Mesenchymal stem cell (in vitro differentiated cells and primary cell): ENCODE measurements around the gene PFKP.

Source experiments
- DNase-seq: peaks from one replicate; pipeline ENCODE4 v3.0.0-alpha.2; 2013
- H2AFZ ChIP-seq: one replicate; pipeline ENCODE4 v1.6.1; 2013; ENCODE audit warnings: low read depth, mild to moderate bottlenecking, control low read depth, inconsistent platforms, low read length, moderate library complexity
- H2AK5ac ChIP-seq: 2 replicates; pipeline ENCODE4 v1.6.1; 2013; ENCODE audit warnings: low read length, moderate library complexity, mild to moderate bottlenecking, inconsistent platforms; ENCODE audit not compliant: severe bottlenecking
- H2BK120ac ChIP-seq: one replicate; pipeline ENCODE4 v1.6.1; 2013; ENCODE audit warnings: low read depth, mild to moderate bottlenecking, inconsistent platforms, low read length, moderate library complexity
- H2BK12ac ChIP-seq, 2 experiments: one replicate each; pipeline ENCODE4 v1.6.1; 2013; ENCODE audit warnings: inconsistent platforms in 2 of 2, low read length in 2 of 2, mild to moderate bottlenecking in 2 of 2, moderate library complexity in 2 of 2, control low read depth in 1 of 2
- H2BK15ac ChIP-seq: one replicate; pipeline ENCODE4 v1.6.1; 2013; ENCODE audit warnings: mild to moderate bottlenecking, low read depth, inconsistent platforms; ENCODE audit not compliant: poor library complexity, severe bottlenecking
- H2BK5ac ChIP-seq: 2 replicates; pipeline ENCODE4 v1.6.1; 2013; ENCODE audit warnings: low read depth, mild to moderate bottlenecking, low read length, control low read depth, inconsistent platforms; ENCODE audit not compliant: poor library complexity, severe bottlenecking
- H3K14ac ChIP-seq, 2 experiments: one replicate each; pipeline ENCODE4 v1.6.1; 2013; ENCODE audit warnings: inconsistent platforms in 2 of 2, low read length in 2 of 2, control low read depth in 1 of 2, mild to moderate bottlenecking in 1 of 2, moderate library complexity in 1 of 2
- H3K18ac ChIP-seq, 2 experiments: one replicate each; pipeline ENCODE4 v1.6.1; 2013; ENCODE audit warnings: inconsistent platforms in 2 of 2, low read length in 2 of 2, control low read depth in 1 of 2, low read depth in 1 of 2, mild to moderate bottlenecking in 1 of 2
- H3K23ac ChIP-seq, 2 experiments: one replicate each; pipeline ENCODE4 v1.6.1; 2013; ENCODE audit warnings: inconsistent platforms in 2 of 2, low read length in 2 of 2, mild to moderate bottlenecking in 2 of 2, moderate library complexity in 2 of 2, control low read depth in 1 of 2
- H3K27ac ChIP-seq: 2 replicates; pipeline ENCODE4 v1.5.1; 2013; ENCODE audit warnings: mild to moderate bottlenecking, moderate library complexity, low read length, control low read depth, inconsistent platforms; ENCODE audit not compliant: poor library complexity, severe bottlenecking
- H3K27me3 ChIP-seq, 2 experiments: 2 replicates each; pipeline versions ENCODE4 v1.6.1 to v1.7.0; 2013; ENCODE audit warnings: low read length in 2 of 2, mild to moderate bottlenecking in 2 of 2, moderate library complexity in 2 of 2, control low read depth in 1 of 2, inconsistent platforms in 1 of 2; ENCODE audit not compliant: control insufficient read depth in 1 of 2, insufficient read depth in 1 of 2
- H3K36me3 ChIP-seq, 2 experiments: 2 replicates each; pipeline versions ENCODE4 v1.6.1 to v1.7.0; 2013; ENCODE audit warnings: low read length in 2 of 2, control low read depth in 1 of 2, inconsistent platforms in 1 of 2, low read depth in 1 of 2, mild to moderate bottlenecking in 1 of 2; ENCODE audit not compliant: insufficient read depth in 2 of 2, control insufficient read depth in 1 of 2
- H3K4ac ChIP-seq, 2 experiments: one replicate each; pipeline ENCODE4 v1.6.1; 2013; ENCODE audit warnings: inconsistent platforms in 2 of 2, low read length in 2 of 2, mild to moderate bottlenecking in 2 of 2, moderate library complexity in 2 of 2, control low read depth in 1 of 2, low read depth in 1 of 2
- H3K4me1 ChIP-seq: 2 replicates; pipeline ENCODE4 v1.6.1; 2013; ENCODE audit warnings: low read depth, low read length, control low read depth; ENCODE audit not compliant: control insufficient read depth, insufficient read depth
- H3K4me2 ChIP-seq: 2 replicates; pipeline ENCODE4 v1.6.1; 2013; ENCODE audit warnings: low read length, mild to moderate bottlenecking, inconsistent platforms; ENCODE audit not compliant: poor library complexity, severe bottlenecking
- H3K4me3 ChIP-seq, 2 experiments: 2 replicates each; pipeline versions ENCODE4 v1.5.1 to v1.7.0; 2013; ENCODE audit warnings: low read length in 2 of 2, mild to moderate bottlenecking in 2 of 2, control low read depth in 1 of 2, low read depth in 1 of 2; ENCODE audit not compliant: insufficient read depth in 1 of 2
- H3K79me1 ChIP-seq: replicated peaks from 2 replicates; pipeline ENCODE4 v1.6.1; 2013; ENCODE audit warnings: mild to moderate bottlenecking, control low read depth, low read length, inconsistent platforms; ENCODE audit not compliant: poor library complexity, severe bottlenecking
- H3K9ac ChIP-seq: 2 replicates; pipeline ENCODE4 v1.7.0; 2013; ENCODE audit warnings: mild to moderate bottlenecking, low read length, moderate library complexity
- H3K9me3 ChIP-seq: 2 replicates; pipeline ENCODE4 v1.7.0; 2013; ENCODE audit warnings: mild to moderate bottlenecking, low read length; ENCODE audit not compliant: control insufficient read depth
- H4K8ac ChIP-seq: one replicate; pipeline ENCODE4 v1.6.1; 2013; ENCODE audit warnings: inconsistent platforms, mild to moderate bottlenecking, low read length, moderate library complexity
- H4K91ac ChIP-seq: one replicate; pipeline ENCODE4 v1.6.1; 2013; ENCODE audit warnings: mild to moderate bottlenecking, low read length, inconsistent platforms
- WGBS: methylation state at CpG from one replicate; pipeline ENCODE4 v1.1.7; 2013; ENCODE audit warnings: mixed read lengths; 5-methylcytosine and 5-hydroxymethylcytosine counted together

Gene PFKP

GRCh38 chr10:3066317-3067117, 831 bp upstream of the PFKP start:
- peaks cover 4% of the 10 kb centered on the region for H3K79me1 ChIP-seq
- 6% methylated on average over 63 of the region's 71 CpGs for WGBS
- peak overlapping the region; percentile 2 for H4K91ac ChIP-seq
- H2BK120ac ChIP-seq, result no peak overlapping the region
- peak overlapping the region in 1 of 2 experiments; percentile 67 for H3K18ac ChIP-seq
- H2AFZ ChIP-seq, result no peak overlapping the region
- DNase-seq, result no peak
- peaks cover 0 to 4% of the 10 kb centered on the region in 2 experiments for H3K27me3 ChIP-seq
- H3K14ac ChIP-seq, result no peak overlapping the region
- H3K4me2 ChIP-seq, result peak overlapping the region; percentile 86
- H3K36me3 ChIP-seq, result peaks cover under 1% of the 10 kb centered on the region in 2 experiments
- H2BK12ac ChIP-seq, result peak overlapping the region in 1 of 2 experiments; percentile 48
- H2BK5ac ChIP-seq, result peak overlapping the region; percentile 20
- H3K9me3 ChIP-seq, result no peaks in the 10 kb centered on the region
- no peak overlapping the region for H2AK5ac ChIP-seq
- H3K4me3 ChIP-seq, result peak overlapping the region; percentile 62 to 78
- H2BK15ac ChIP-seq, result no peak overlapping the region
- peak overlapping the region in 1 of 2 experiments; percentile 24 for H3K23ac ChIP-seq
- H4K8ac ChIP-seq, result peak overlapping the region; percentile 82
- no peak overlapping the region for H3K27ac ChIP-seq
- peaks cover 25% of the 10 kb centered on the region for H3K4me1 ChIP-seq
- H3K4ac ChIP-seq, result no peak overlapping the region
- no peak overlapping the region for H3K9ac ChIP-seq

GRCh38 chr10:3067859-3068179, 471 bp downstream of the PFKP start:
- Histone ChIP-seq H3K18ac (peak overlapping the region; percentile 84 to 94), H3K4me3 (peak overlapping the region; percentile 78 to 85), H3K27ac (no peak overlapping the region), H3K79me1 (peaks cover 4% of the 10 kb centered on the region), H4K91ac (peak overlapping the region; percentile 34), H3K4me2 (peak overlapping the region; percentile 94), H2AFZ (peak overlapping the region; percentile 84), H3K9ac (peak overlapping the region; percentile 84), H2BK15ac (peak overlapping the region; percentile 97), H3K14ac (peak overlapping the region in 1 of 2 experiments; percentile 68), H2BK5ac (no peak overlapping the region), H3K23ac (peak overlapping the region in 1 of 2 experiments; percentile 86), H2BK12ac (peak overlapping the region; percentile 11 to 35), H3K27me3 (peaks cover 0 to 4% of the 10 kb centered on the region in 2 experiments), H3K36me3 (peaks cover 2 to 5% of the 10 kb centered on the region in 2 experiments), H2AK5ac (no peak overlapping the region), H3K4me1 (peaks cover 31% of the 10 kb centered on the region), H3K9me3 (no peaks in the 10 kb centered on the region), H3K4ac (peak overlapping the region in 1 of 2 experiments; percentile 6), H4K8ac (peak overlapping the region; percentile 86), H2BK120ac (peak overlapping the region; percentile 95)
- peak; percentile 31 for DNase-seq
- 2% methylated on average over 28 of the region's 29 CpGs for WGBS

DNA sequence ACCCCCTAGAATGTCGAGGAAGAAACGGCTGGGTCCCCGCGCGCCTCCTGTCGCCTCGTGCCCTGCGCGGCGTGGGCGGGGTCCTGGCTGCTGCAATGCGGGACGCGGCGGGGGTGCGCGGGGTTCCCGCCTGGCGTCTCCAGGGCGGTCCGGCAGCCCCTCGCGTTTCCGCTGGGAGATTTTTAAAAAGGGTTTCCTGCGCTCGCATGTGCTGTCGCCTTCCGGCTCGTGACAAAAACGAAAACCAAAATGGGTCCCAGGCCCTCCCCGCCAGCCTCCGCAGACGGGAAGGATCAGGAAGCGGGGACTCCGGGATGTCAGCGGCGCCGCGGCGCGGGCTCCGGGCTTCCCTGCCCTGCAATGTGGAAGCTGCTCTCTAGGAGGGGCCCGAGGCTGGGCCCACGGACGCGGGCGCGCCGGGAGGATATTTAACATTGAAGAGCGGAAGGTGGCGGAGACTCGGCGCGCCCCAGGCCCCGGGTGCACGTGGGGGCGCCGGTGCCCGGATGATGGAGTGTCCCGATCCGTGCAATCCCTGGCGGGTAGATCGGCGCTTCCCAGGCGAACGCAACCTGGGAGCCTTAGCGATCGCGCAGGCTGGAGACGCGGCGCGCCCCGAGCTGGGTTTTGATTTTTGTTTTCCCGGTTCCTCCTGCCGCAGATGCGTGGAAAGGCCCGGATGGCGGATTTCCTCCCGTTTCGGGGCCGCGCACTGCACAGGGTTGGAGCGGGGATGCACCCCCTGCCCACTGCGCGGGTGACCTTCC, 1.0 kb downstream of the PFKP start:
- peaks cover 0 to 4% of the 10 kb centered on the region in 2 experiments for H3K27me3 ChIP-seq
- H3K4me3 ChIP-seq, result peak overlapping the region; percentile 78 to 85
- peak overlapping the region in 1 of 2 experiments; percentile 78 for H3K14ac ChIP-seq
- H3K36me3 ChIP-seq, result peaks cover 2 to 5% of the 10 kb centered on the region in 2 experiments
- peak overlapping the region; percentile 63 for H3K27ac ChIP-seq
- H3K79me1 ChIP-seq, result peaks cover 4% of the 10 kb centered on the region
- peak overlapping the region; percentile 95 for H2BK120ac ChIP-seq
- H2BK12ac ChIP-seq, result peak overlapping the region in 1 of 2 experiments; percentile 39
- H3K4me1 ChIP-seq, result peaks cover 36% of the 10 kb centered on the region
- no peak overlapping the region for H2AK5ac ChIP-seq
- peak overlapping the region; percentile 94 for H3K4me2 ChIP-seq
- WGBS, result under 1% methylated on average over 84 of the region's 86 CpGs
- H2BK15ac ChIP-seq, result peak overlapping the region; percentile 75
- H4K8ac ChIP-seq, result peak overlapping the region; percentile 88
- peak overlapping the region; percentile 84 for H3K9ac ChIP-seq
- peak overlapping the region; percentile 84 to 94 for H3K18ac ChIP-seq
- peak overlapping the region in 1 of 2 experiments; percentile 73 for H3K23ac ChIP-seq
- H4K91ac ChIP-seq, result peak overlapping the region; percentile 83
- peak overlapping the region; percentile 40 for H2BK5ac ChIP-seq
- H3K9me3 ChIP-seq, result no peaks in the 10 kb centered on the region
- peak; percentile 80 for DNase-seq
- peak overlapping the region; percentile 84 for H2AFZ ChIP-seq
- peak overlapping the region; percentile 89 to 90 for H3K4ac ChIP-seq
